Measurements from ENCODE around the gene MYO18B. TPM values are rescaled to one million over a fixed set of nuclear protein-coding genes. Genes with fewer than 3 reads are reported as not detected.
A peak's percentile ranks its signal among the peaks of the same experiment; 100 is the strongest.

The MYO18B gene
- polyA plus RNA-seq, 3 donors = not detected

GRCh38 chr22:25748704-25749103, 6.7 kb downstream of the MYO18B start:
- peaks cover 10% of the 10 kb centered on the region for H3K4me1 Mint-ChIP-seq
- Histone ChIP-seq H3K4me3 (replicated peaks in 1 of 3; ENCODE audit: low read depth in 2 of 3, low read length in 3 of 3) (no peak overlapping the region), H3K79me2 (ENCODE audit: insufficient read depth, low read length) (no peaks in the 10 kb centered on the region), H2AFZ (ENCODE audit: insufficient read depth, low read depth, low read length, poor library complexity, severe bottlenecking) (no peak overlapping the region), H3K36me3 (replicated peaks in 1 of 2; ENCODE audit: control insufficient read depth in 1 of 2, insufficient read depth in 2 of 2, low read length in 2 of 2) (no peaks in the 10 kb centered on the region), H3K9ac (ENCODE audit: insufficient read depth, low read length, poor library complexity, severe bottlenecking) (no peak overlapping the region), H3K4me1 (ENCODE audit: control insufficient read depth in 1 of 2, insufficient read depth in 2 of 2, low read length in 2 of 2) (peaks cover 0 to 3% of the 10 kb centered on the region in 2 donors), H4K20me1 (ENCODE audit: insufficient read depth, low read length) (no peaks in the 10 kb centered on the region), H3K27ac (ENCODE audit: low read depth in 1 of 2, low read length in 2 of 2) (no peak overlapping the region), H3K9me3 (replicated peaks in 1 of 2; ENCODE audit: control insufficient read depth in 1 of 2, insufficient read depth in 1 of 2, low read length in 2 of 2) (no peaks in the 10 kb centered on the region), H3K4me2 (replicated peaks; ENCODE audit: extremely low read depth, low read length, poor library complexity, severe bottlenecking) (no peak overlapping the region), H3K27me3 (ENCODE audit: control insufficient read depth in 2 of 2, insufficient read depth in 2 of 2, low read length in 2 of 2) (no peaks in the 10 kb centered on the region)
- DNase-seq = no peak
- H3K27me3 Mint-ChIP-seq (ENCODE audit: low read depth in 3 of 3) = peaks cover 5 to 11% (median 9%) of the 10 kb centered on the region in 3 donors
- no peak for TF ChIP-seq CTCF (IDR thresholded peaks at IDR 0.05)
- H3K36me3 Mint-ChIP-seq = no peaks in the 10 kb centered on the region
- peaks cover 0 to 5% (median 0%) of the 10 kb centered on the region in 7 donors for H3K9me3 Mint-ChIP-seq
- no CpG with 5 or more reads among the region's 2 CpGs for WGBS (ENCODE audit: insufficient coverage)
- intact Hi-C loops (cut with micrococcal nuclease) = loop anchor here in 1 of 2 donors (10.0 kb wide), 1 partner anchor 56 kb away; no protein-coding TSS in a partner anchor
- no peak overlapping the region for H3K4me3 Mint-ChIP-seq
- H3K27ac Mint-ChIP-seq = peak overlapping the region in 1 of 7 donors; percentile 48

- no peak overlapping the region for H3K9ac ChIP-seq (ENCODE audit: insufficient read depth, low read length, poor library complexity, severe bottlenecking)
- no peaks in the 10 kb centered on the region for H3K27me3 ChIP-seq (ENCODE audit: control insufficient read depth in 2 of 2, insufficient read depth in 2 of 2, low read length in 2 of 2)
- no peaks in the 10 kb centered on the region for H4K20me1 ChIP-seq (ENCODE audit: insufficient read depth, low read length)
- no peak overlapping the region for H3K4me3 ChIP-seq (replicated peaks in 1 of 3; ENCODE audit: low read depth in 2 of 3, low read length in 3 of 3)
- peaks cover 0 to 3% of the 10 kb centered on the region in 2 donors for H3K4me1 ChIP-seq (ENCODE audit: control insufficient read depth in 1 of 2, insufficient read depth in 2 of 2, low read length in 2 of 2)
- H3K4me1 Mint-ChIP-seq = peaks cover 10% of the 10 kb centered on the region
- no peak for TF ChIP-seq CTCF (IDR thresholded peaks at IDR 0.05)
- intact Hi-C loops (cut with micrococcal nuclease) = loop anchor here in 1 of 2 donors (10.0 kb wide), 1 partner anchor 55 kb away; no protein-coding TSS in a partner anchor
- H3K9me3 Mint-ChIP-seq = peaks cover 0 to 5% (median 0%) of the 10 kb centered on the region in 7 donors
- H3K9me3 ChIP-seq (replicated peaks in 1 of 2; ENCODE audit: control insufficient read depth in 1 of 2, insufficient read depth in 1 of 2, low read length in 2 of 2) = no peaks in the 10 kb centered on the region
- no peak overlapping the region for H3K27ac Mint-ChIP-seq
- DNase-seq = no peak
- H3K4me3 Mint-ChIP-seq = no peak overlapping the region
- no peaks in the 10 kb centered on the region for H3K79me2 ChIP-seq (ENCODE audit: insufficient read depth, low read length)
- H3K36me3 Mint-ChIP-seq = no peaks in the 10 kb centered on the region
- H3K27ac ChIP-seq (ENCODE audit: low read depth in 1 of 2, low read length in 2 of 2) = no peak overlapping the region
- no peaks in the 10 kb centered on the region for H3K36me3 ChIP-seq (replicated peaks in 1 of 2; ENCODE audit: control insufficient read depth in 1 of 2, insufficient read depth in 2 of 2, low read length in 2 of 2)
- no peak overlapping the region for H2AFZ ChIP-seq (ENCODE audit: insufficient read depth, low read depth, low read length, poor library complexity, severe bottlenecking)
- peaks cover 5 to 13% (median 9%) of the 10 kb centered on the region in 3 donors for H3K27me3 Mint-ChIP-seq (ENCODE audit: low read depth in 3 of 3)
- 70% methylated on average over 5 of the region's 10 CpGs for WGBS (ENCODE audit: insufficient coverage)
- no peak overlapping the region for H3K4me2 ChIP-seq (replicated peaks; ENCODE audit: extremely low read depth, low read length, poor library complexity, severe bottlenecking)
Observed at GRCh38 chr22:25749420-25750169, 7.6 kb downstream of the MYO18B start.
